ENCODE measurements around the gene SCN2A.

- TF ChIP-seq ZNF274 (IDR thresholded peaks at IDR 0.05; ENCODE audit: low read depth, low read length) (no peak), SUZ12 (IDR thresholded peaks at IDR 0.05; ENCODE audit: extremely low read depth, insufficient read depth, insufficient read length) (no peak)
Observed at GRCh38 chr2:165427686-165428085, 188.5 kb downstream of the SCN2A start.
